Inflammatory macrophage (primary cell): ENCODE data around the gene PLOD2.
"Not testable (repeated sequence)": the region's sequence is repeated elsewhere in the genome, so short reads cannot be mapped to it uniquely, and the experiment has no call there.

Source experiments
- DNase-seq, 2 donors: peaks; one replicate each; pipeline ENCODE4 v3.0.0-alpha.2; 2020 to 2022

The PLOD2 gene

GRCh38 chr3:146136647-146137046 is 24.3 kb downstream of the PLOD2 start:
- no peak for DNase-seq

GRCh38 chr3:146134348-146135117 is 26.5 kb downstream of the PLOD2 start:
- DNase-seq: no peak

GRCh38 chr3:146133441-146133840 is 27.5 kb downstream of the PLOD2 start:
- no peak for DNase-seq

- DNase-seq: no peak
Measured at GRCh38 chr3:146131616-146132410, 29.2 kb downstream of the PLOD2 start.

GRCh38 chr3:146130881-146131371 is 30.1 kb downstream of the PLOD2 start:
- DNase-seq: no peak

- no peak for DNase-seq
Measured at GRCh38 chr3:146129750-146130149, 31.2 kb downstream of the PLOD2 start.

- no peak for DNase-seq
Measured at GRCh38 chr3:146128939-146129338, 32.0 kb downstream of the PLOD2 start.

- no peak for DNase-seq
Measured at GRCh38 chr3:146128179-146128578, 32.8 kb downstream of the PLOD2 start.

- DNase-seq: no peak
Measured at GRCh38 chr3:146125951-146126350, 35.0 kb downstream of the PLOD2 start.

GRCh38 chr3:146124126-146124801 is 36.7 kb downstream of the PLOD2 start:
- DNase-seq: no peak

GRCh38 chr3:146117406-146118285 is 43.3 kb downstream of the PLOD2 start:
- DNase-seq: no peak

- DNase-seq: no peak
Measured at GRCh38 chr3:146115619-146116018, 45.4 kb downstream of the PLOD2 start.

GRCh38 chr3:146113804-146114203 is 47.2 kb downstream of the PLOD2 start:
- not testable (repeated sequence) for DNase-seq

- DNase-seq: no peak
Measured at GRCh38 chr3:146111337-146111736, 49.6 kb downstream of the PLOD2 start.

- no peak for DNase-seq
Measured at GRCh38 chr3:146110161-146110560, 50.8 kb downstream of the PLOD2 start.

- no peak for DNase-seq
Measured at GRCh38 chr3:146106986-146107385, 54.0 kb downstream of the PLOD2 start.

- DNase-seq: no peak
Measured at GRCh38 chr3:146104068-146104467, 56.9 kb downstream of the PLOD2 start.

- DNase-seq: no peak
Measured at GRCh38 chr3:146102885-146103284, 58.1 kb downstream of the PLOD2 start.

- no peak for DNase-seq
Measured at GRCh38 chr3:146101538-146101937, 59.4 kb downstream of the PLOD2 start.

- no peak for DNase-seq
Measured at GRCh38 chr3:146100825-146101444, 60.0 kb downstream of the PLOD2 start.

GRCh38 chr3:146100180-146100579 is 60.8 kb downstream of the PLOD2 start:
- no peak for DNase-seq

GRCh38 chr3:146099316-146099715 is 61.7 kb downstream of the PLOD2 start:
- DNase-seq: no peak
